KMS-11 (cell line): Measurements from ENCODE around the gene SEMA5A.

Experiments used
- H2AFZ ChIP-seq: fragments of 200-600 bp; sonication (generic); 2 replicates; pipeline ENCODE4 v1.6.1; 2016; ENCODE audit warnings: antibody characterized with exemption, mixed run types, low read depth
- H3K27ac ChIP-seq: fragments of 200-600 bp; sonication (generic); 2 replicates; pipeline ENCODE4 v1.6.1; 2016; ENCODE audit warnings: mild to moderate bottlenecking, mixed run types
- H3K27me3 ChIP-seq: fragments of 200-600 bp; sonication (generic); 2 replicates; pipeline ENCODE4 v1.6.1; 2017; ENCODE audit warnings: mild to moderate bottlenecking, low read depth, mixed run types, moderate library complexity; ENCODE audit not compliant: insufficient read depth
- H3K36me3 ChIP-seq: fragments of 200-600 bp; sonication (generic); 2 replicates; pipeline ENCODE4 v1.6.1; 2017; ENCODE audit warnings: mild to moderate bottlenecking, mixed run types; ENCODE audit not compliant: insufficient read depth
- H3K4me1 ChIP-seq: fragments of 200-600 bp; sonication (generic); 2 replicates; pipeline ENCODE4 v1.6.1; 2016; ENCODE audit warnings: mild to moderate bottlenecking, low read depth, mixed run types; ENCODE audit not compliant: poor library complexity, severe bottlenecking
- H3K4me2 ChIP-seq: fragments of 200-600 bp; sonication (generic); 2 replicates; pipeline ENCODE4 v1.7.0; 2016; ENCODE audit warnings: mild to moderate bottlenecking, mixed run types
- H3K4me3 ChIP-seq: fragments of 200-600 bp; sonication (generic); IDR thresholded peaks from 2 replicates; pipeline ENCODE4 v1.6.1; 2017; ENCODE audit warnings: low read depth, low read length, mixed read lengths; ENCODE audit not compliant: insufficient read depth
- H3K79me2 ChIP-seq: fragments of 200-600 bp; sonication (generic); 2 replicates; pipeline ENCODE4 v1.6.1; 2016; ENCODE audit warnings: low read depth, mixed run types; ENCODE audit not compliant: insufficient read depth
- H3K9ac ChIP-seq: fragments of 200-600 bp; sonication (generic); 2 replicates; pipeline ENCODE4 v1.6.1; 2016; ENCODE audit warnings: mild to moderate bottlenecking, mixed run types
- H4K20me1 ChIP-seq: fragments of 200-600 bp; sonication (generic); 2 replicates; pipeline ENCODE4 v1.6.1; 2016; ENCODE audit warnings: mild to moderate bottlenecking, mixed run types; ENCODE audit not compliant: insufficient read depth
- TF ChIP-seq, protein P1 (sequence below): fragments of 200-600 bp; sonication (generic); conservative IDR thresholded peaks from 2 replicates; pipeline ENCODE4 v1.6.1; 2017; ENCODE audit warnings: low read depth, mild to moderate bottlenecking, antibody characterized with exemption, low read length, moderate library complexity, mixed read lengths

SEMA5A gene

DNA sequence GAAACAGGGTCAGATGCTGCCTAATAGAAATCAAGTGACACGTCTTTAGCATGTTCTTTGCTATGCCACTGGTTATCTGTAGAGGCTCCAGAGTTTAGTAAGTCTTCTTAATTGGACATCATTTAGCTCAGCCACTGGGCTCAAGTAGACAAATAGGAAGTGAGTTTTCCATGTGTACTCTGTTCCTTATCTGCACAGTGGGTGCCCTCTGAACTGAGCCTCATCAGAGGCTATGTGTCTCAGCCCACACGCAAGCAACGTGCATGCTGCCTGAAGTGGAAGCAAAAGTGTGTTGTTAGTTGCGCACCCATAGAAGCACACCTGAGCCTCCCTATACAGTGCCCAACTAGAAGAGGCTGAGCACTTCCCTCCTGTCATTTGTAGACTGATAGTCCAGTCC lies 134.7 kb downstream of the SEMA5A start:
- TF ChIP-seq, protein P1, sequence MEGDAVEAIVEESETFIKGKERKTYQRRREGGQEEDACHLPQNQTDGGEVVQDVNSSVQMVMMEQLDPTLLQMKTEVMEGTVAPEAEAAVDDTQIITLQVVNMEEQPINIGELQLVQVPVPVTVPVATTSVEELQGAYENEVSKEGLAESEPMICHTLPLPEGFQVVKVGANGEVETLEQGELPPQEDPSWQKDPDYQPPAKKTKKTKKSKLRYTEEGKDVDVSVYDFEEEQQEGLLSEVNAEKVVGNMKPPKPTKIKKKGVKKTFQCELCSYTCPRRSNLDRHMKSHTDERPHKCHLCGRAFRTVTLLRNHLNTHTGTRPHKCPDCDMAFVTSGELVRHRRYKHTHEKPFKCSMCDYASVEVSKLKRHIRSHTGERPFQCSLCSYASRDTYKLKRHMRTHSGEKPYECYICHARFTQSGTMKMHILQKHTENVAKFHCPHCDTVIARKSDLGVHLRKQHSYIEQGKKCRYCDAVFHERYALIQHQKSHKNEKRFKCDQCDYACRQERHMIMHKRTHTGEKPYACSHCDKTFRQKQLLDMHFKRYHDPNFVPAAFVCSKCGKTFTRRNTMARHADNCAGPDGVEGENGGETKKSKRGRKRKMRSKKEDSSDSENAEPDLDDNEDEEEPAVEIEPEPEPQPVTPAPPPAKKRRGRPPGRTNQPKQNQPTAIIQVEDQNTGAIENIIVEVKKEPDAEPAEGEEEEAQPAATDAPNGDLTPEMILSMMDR, result no peak
- no peak overlapping the region for H3K27ac ChIP-seq

DNA sequence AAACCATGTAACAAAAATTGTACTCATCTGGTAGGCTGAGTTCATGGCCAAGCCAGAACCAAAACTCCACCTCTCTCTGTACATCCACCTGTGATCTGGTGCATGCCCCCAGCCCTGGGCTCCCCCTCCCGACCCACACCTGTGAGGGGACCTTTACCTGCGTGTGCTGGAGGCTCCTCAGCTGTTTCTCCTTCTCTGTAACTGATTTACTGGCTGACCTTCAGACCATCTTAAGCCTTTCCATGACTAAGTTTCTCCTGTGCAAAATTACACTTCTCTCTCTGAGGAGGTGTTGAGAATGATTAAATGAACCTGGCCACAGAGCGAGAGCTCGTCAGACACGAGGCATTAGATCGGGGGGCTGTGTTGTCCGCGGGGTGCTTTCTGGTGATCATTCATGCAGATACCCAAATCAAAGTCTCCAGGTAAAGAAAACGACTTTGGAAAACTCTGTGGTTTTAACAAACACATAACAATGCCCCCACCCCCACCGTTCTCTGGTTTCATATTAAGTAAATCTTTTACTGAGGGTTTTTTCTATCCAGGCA lies 136.4 kb downstream of the SEMA5A start:
- Histone ChIP-seq H4K20me1 (no peaks in the 10 kb centered on the region), H3K27ac (no peak overlapping the region), H3K27me3 (no peaks in the 10 kb centered on the region), H3K4me1 (no peaks in the 10 kb centered on the region), H2AFZ (no peak overlapping the region), H3K4me2 (no peak overlapping the region), H3K4me3 (no peak overlapping the region), H3K9ac (no peak overlapping the region), H3K79me2 (no peaks in the 10 kb centered on the region), H3K36me3 (no peaks in the 10 kb centered on the region; the same call in 1 of the 2 replicates)
- TF ChIP-seq, protein P1, result no peak

More for the DNA sequence above, 134.7 kb downstream of the SEMA5A start:
- Histone ChIP-seq H3K27me3 (no peaks in the 10 kb centered on the region), H2AFZ (no peak overlapping the region), H3K4me3 (no peak overlapping the region), H4K20me1 (no peaks in the 10 kb centered on the region), H3K9ac (no peak overlapping the region), H3K4me2 (no peak overlapping the region), H3K36me3 (no peaks in the 10 kb centered on the region), H3K79me2 (no peaks in the 10 kb centered on the region), H3K4me1 (no peaks in the 10 kb centered on the region)

DNA sequence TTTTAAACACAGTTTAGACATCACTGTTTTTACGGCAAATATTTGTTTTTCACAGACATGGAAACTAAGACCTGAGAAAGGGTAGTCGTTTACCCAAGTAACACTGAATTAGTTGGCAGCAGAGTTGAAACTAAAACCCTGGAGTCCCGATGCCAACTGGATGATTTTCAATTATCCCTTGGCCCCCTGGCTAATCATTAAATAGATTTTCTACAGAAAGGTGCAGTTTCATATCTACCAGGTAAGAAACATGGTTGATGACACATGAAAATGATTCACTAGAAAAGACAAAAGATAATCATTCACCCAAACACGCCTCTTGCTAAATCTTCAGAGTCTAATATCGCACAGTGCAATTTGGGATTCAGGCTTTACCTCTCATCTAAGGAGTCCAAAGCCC lies 136.9 kb downstream of the SEMA5A start:
- Histone ChIP-seq H3K9ac (no peak overlapping the region), H3K79me2 (no peaks in the 10 kb centered on the region), H3K27me3 (no peaks in the 10 kb centered on the region), H3K36me3 (no peaks in the 10 kb centered on the region; the same call in 1 of the 2 replicates), H3K27ac (no peak overlapping the region), H3K4me2 (no peak overlapping the region), H3K4me3 (no peak overlapping the region), H3K4me1 (no peaks in the 10 kb centered on the region), H2AFZ (no peak overlapping the region), H4K20me1 (no peaks in the 10 kb centered on the region)
- TF ChIP-seq, protein P1, result no peak

DNA sequence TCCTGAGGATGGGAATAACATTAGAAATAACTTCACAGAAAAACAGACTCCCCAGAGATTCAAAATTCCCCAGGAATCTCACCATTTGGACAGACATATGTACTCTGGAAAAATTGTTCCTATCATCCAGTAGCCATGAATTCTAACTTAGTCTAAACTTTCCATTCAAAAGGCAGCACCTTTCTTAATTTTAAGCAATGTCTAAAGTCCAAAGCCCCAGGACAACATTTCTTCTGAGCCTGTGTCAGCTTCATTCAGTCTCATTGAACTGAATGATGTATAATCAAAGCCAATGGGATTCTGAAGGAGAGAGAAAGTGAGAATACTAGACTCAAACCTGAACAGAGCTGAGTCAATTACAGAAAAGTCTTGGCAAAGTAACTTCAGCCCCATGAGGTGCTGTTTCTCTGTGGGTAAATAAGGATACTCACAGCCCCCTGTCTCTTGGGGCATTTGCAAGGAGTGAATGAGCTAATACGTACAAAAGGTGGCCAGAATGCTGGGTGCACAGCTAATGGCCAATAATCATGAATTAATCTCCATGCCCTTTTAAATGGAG lies 140.6 kb downstream of the SEMA5A start:
- Histone ChIP-seq H3K27ac (no peak overlapping the region), H3K36me3 (no peaks in the 10 kb centered on the region; the same call in 1 of the 2 replicates), H3K4me1 (no peaks in the 10 kb centered on the region), H3K79me2 (no peaks in the 10 kb centered on the region), H3K27me3 (no peaks in the 10 kb centered on the region), H3K4me3 (no peak overlapping the region), H2AFZ (no peak overlapping the region), H4K20me1 (no peaks in the 10 kb centered on the region), H3K4me2 (no peak overlapping the region), H3K9ac (no peak overlapping the region)
- TF ChIP-seq, protein P1, result no peak
